K562 (cell line): ENCODE measurements around the gene GCKR. TPM values are rescaled to one million over a fixed set of nuclear protein-coding genes. Genes with fewer than 3 reads are reported as not detected.

Experiments
- ATAC-seq: fragments of 200-7000 bp; cut with Tn5 transposase; 3 replicates; pipeline ENCODE4 v1.9.1; 2020; ENCODE audit warnings: moderate library complexity
- BruUV-seq: library from RNA; stranded (reverse); fragments of 400-500 nt; replicated peaks from 2 replicates; lab custom pipeline; 2021; lab: Mats Ljungman, UMichigan
- CTCF ChIA-PET: fragments of 300-600 bp; formaldehyde crosslinking; extraction: SDS; loops from one replicate; lab custom pipeline; 2021; ENCODE audit warnings: low intra/inter-chr PET ratio; lab: Yijun Ruan, JAX
- POLR2A ChIA-PET: fragments of 300-600, 350-650 bp; sonication (Branson Sonifier 250); formaldehyde crosslinking; extraction: SDS; loops from one replicate; lab custom pipeline; 2021; ENCODE audit warnings: antibody characterized with exemption, inconsistent platforms; lab: Yijun Ruan, JAX
- DNase-seq, 4 experiments: peaks; one replicate each; pipeline versions ENCODE4 v3.0.0 to v3.0.0-alpha.2; 2011 to 2018; ENCODE audit warnings: low spot score in 3 of 4, mixed read lengths in 3 of 4; ENCODE audit errors: extremely low read depth in 1 of 4
- FAIRE-seq: peaks from 2 replicates; lab custom pipeline; 2011; peaks lifted over from hg19 to GRCh38; lab: Jason Lieb, UNC
- H2AFZ ChIP-seq: 2 replicates; pipeline ENCODE4 v1.6.0; 2011; ENCODE audit warnings: low read depth, low read length, control low read depth, inconsistent platforms
- H3K27ac ChIP-seq: fragments of 200-600 bp; 3 replicates; pipeline ENCODE4 v1.8.0; 2011; ENCODE audit warnings: low read depth, mild to moderate bottlenecking, control low read depth, inconsistent platforms, low read length, moderate library complexity, mixed read lengths; ENCODE audit errors: extremely low read depth
- H3K27me3 ChIP-seq, 2 experiments: fragments of 300-600 bp in 1 of 2; 2 replicates in 1 of 2; 3 replicates in 1 of 2; pipeline versions ENCODE4 v1.6.0 to v1.8.0; 2011; ENCODE audit warnings: inconsistent platforms in 2 of 2, low read length in 2 of 2, mild to moderate bottlenecking in 1 of 2, mixed read lengths in 1 of 2, moderate library complexity in 1 of 2; ENCODE audit not compliant: control insufficient read depth in 2 of 2, insufficient read depth in 2 of 2
- H3K36me3 ChIP-seq: fragments of 300-600 bp; 3 replicates; pipeline ENCODE4 v1.8.0; 2011; ENCODE audit warnings: mild to moderate bottlenecking, low read length, inconsistent platforms; ENCODE audit not compliant: control insufficient read depth, insufficient read depth
- H3K4me1 ChIP-seq, 2 experiments: fragments of 200-600 bp in 1 of 2; replicated peaks in 1 of 2; 2 replicates in 1 of 2; 3 replicates in 1 of 2; pipeline versions ENCODE4 v1.5.1 to v1.8.0; 2011; ENCODE audit warnings: inconsistent platforms in 2 of 2, low read length in 2 of 2, mild to moderate bottlenecking in 1 of 2, mixed read lengths in 1 of 2, moderate library complexity in 1 of 2; ENCODE audit not compliant: control insufficient read depth in 2 of 2, insufficient read depth in 2 of 2
- H3K4me2 ChIP-seq: 2 replicates; pipeline ENCODE4 v1.6.1; 2011; ENCODE audit warnings: low read length, control low read depth, inconsistent platforms, mixed read lengths; ENCODE audit not compliant: insufficient read depth
- H3K4me3 ChIP-seq: fragments of 200-600 bp; sonication (generic), shearing (Covaris generic); 2 replicates; pipeline ENCODE4 v1.5.1; 2016; ENCODE audit warnings: control low read depth, inconsistent platforms
- H3K79me2 ChIP-seq: fragments of 200-600 bp; 3 replicates; pipeline ENCODE4 v1.8.0; 2011; ENCODE audit warnings: low read length, inconsistent platforms; ENCODE audit not compliant: control insufficient read depth, insufficient read depth
- H3K9ac ChIP-seq, 2 experiments: 2 replicates each; pipeline versions ENCODE4 v1.6.0 to v1.6.1; 2011; ENCODE audit warnings: low read depth in 2 of 2, low read length in 2 of 2, control low read depth in 1 of 2, inconsistent platforms in 1 of 2, mild to moderate bottlenecking in 1 of 2, mixed read lengths in 1 of 2; ENCODE audit not compliant: insufficient read depth in 1 of 2
- H3K9me1 ChIP-seq: one replicate; pipeline ENCODE4 v1.6.0; 2011; ENCODE audit warnings: inconsistent platforms, mild to moderate bottlenecking, low read length, moderate library complexity; ENCODE audit not compliant: control insufficient read depth, insufficient read depth
- H3K9me3 ChIP-seq: replicated peaks from 2 replicates; pipeline ENCODE4 v1.5.1; 2011; ENCODE audit warnings: low read depth, low read length, inconsistent platforms; ENCODE audit not compliant: control insufficient read depth, insufficient read depth
- H4K20me1 ChIP-seq: replicated peaks from 2 replicates; pipeline ENCODE4 v1.6.1; 2011; ENCODE audit warnings: low read length, inconsistent platforms, mixed read lengths; ENCODE audit not compliant: control insufficient read depth, insufficient read depth
- NFE2L1 ChIP-seq: fragments of 450-650 bp; IDR thresholded peaks from 2 replicates; pipeline ENCODE4 v1.6.1; 2016; ENCODE audit warnings: missing genetic modification characterization, low read depth, mild to moderate bottlenecking, missing compliant biosample characterization, moderate library complexity, borderline replicate concordance
- NRF1 ChIP-seq, 2 experiments: fragments of 450-650 bp; IDR thresholded peaks in 1 of 2; conservative IDR thresholded peaks in 1 of 2; 2 replicates each; pipeline ENCODE4 v1.6.1; 2014; ENCODE audit warnings: mild to moderate bottlenecking in 2 of 2
- STAT6 ChIP-seq: sonication (generic); formaldehyde crosslinking; IDR thresholded peaks from 2 replicates; pipeline ENCODE4 v1.8.1; 2023; ENCODE audit warnings: mild to moderate bottlenecking, missing genetic modification reagents
- ZNF134 ChIP-seq: fragments of 250-450 bp; sonication (Bioruptor Pico); conservative IDR thresholded peaks from 2 replicates; pipeline ENCODE4 v1.4.0; 2020
- ZNF717 ChIP-seq: fragments of 250-450 bp; sonication (Bioruptor Pico); IDR thresholded peaks from 2 replicates; pipeline ENCODE4 v1.5.0; 2021
- WGBS: fragments of 100-300 bp; shearing (Covaris generic); methylation state at CpG from one replicate; pipeline ENCODE4 v1.1.6; 2016; ENCODE audit warnings: low coverage, mixed read lengths; ENCODE audit not compliant: insufficient coverage; ENCODE audit errors: missing lambda C conversion rate; 5-methylcytosine and 5-hydroxymethylcytosine counted together
- in situ Hi-C: fragments of 300-500 bp; cut with MboI; formaldehyde crosslinking; loops from 4 replicates; pipeline ENCODE4 v1.15.0; 2018; ENCODE audit warnings: inconsistent platforms, mixed read lengths
- intact Hi-C: fragments of 100-400 bp; cut with micrococcal nuclease; formaldehyde crosslinking; loops from 2 replicates; pipeline ENCODE4 v1.14.2; 2022
- polyA plus RNA-seq, 8 experiments: library from polyadenylated mRNA; depleted of rRNA in 4 of 8; stranded (reverse) in 5 of 8; unstranded in 3 of 8; fragments of >200 nt; fragmentation: Nextera tagmentation in 2 of 8; fragmentation: Illumina TruSeq in 1 of 8; extraction: Ambion mirVana in 2 of 8; extraction: Trizol in 1 of 8; gene quantifications; 2 replicates each; pipeline versions ENCODE4 v1.2.1 to v1.2.3, GENCODE V29; 2011 to 2014; ENCODE audit warnings: inconsistent platforms in 1 of 8, missing spikeins in 1 of 8
- total RNA-seq, 7 experiments: library from RNA; depleted of rRNA in 6 of 7; stranded (reverse); fragments of >200 nt in 6 of 7; fragmentation: Illumina TruSeq in 2 of 7; extraction: Trizol in 2 of 7; gene quantifications; 2 replicates each; pipeline versions ENCODE4 v1.2.1 to v1.2.3, GENCODE V29; 2011 to 2021; ENCODE audit warnings: low replicate concordance in 1 of 7

The GCKR gene
- total and polyA plus RNA-seq, 9 of the 15 experiments (the other 6 are each of a cell fraction or from before 2014, with no cell fraction given), result 0.28 to 0.79 (median 0.50) TPM; not detected in 1

DNA sequence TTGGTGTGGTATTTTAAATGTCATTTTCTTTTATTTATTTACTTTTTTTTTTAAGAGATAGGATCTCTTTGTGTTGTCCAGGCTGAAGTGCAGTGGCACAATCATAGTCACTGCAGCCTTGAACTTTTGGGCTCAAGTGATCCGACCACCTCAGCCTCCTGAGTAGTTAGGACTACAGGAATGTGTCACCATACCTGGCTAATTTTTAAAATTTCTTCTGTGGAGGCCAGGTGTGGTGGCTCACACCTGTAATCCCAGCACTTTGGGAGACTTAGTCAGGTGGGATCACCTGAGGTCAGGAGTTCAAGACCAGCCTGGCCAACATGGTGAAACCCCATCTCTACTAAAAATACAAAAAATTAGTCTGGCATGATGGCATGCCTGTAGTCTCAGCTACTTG lies 52.7 kb downstream of the GCKR start (continued):
- TF ChIP-seq STAT6 (no peak), ZNF717 (CRISPR knock-in tag) (no peak), NRF1 (conservative IDR thresholded peaks at IDR 0.05 in 1 of 2, IDR thresholded peaks at IDR 0.05 in 1 of 2) (no peak)

DNA sequence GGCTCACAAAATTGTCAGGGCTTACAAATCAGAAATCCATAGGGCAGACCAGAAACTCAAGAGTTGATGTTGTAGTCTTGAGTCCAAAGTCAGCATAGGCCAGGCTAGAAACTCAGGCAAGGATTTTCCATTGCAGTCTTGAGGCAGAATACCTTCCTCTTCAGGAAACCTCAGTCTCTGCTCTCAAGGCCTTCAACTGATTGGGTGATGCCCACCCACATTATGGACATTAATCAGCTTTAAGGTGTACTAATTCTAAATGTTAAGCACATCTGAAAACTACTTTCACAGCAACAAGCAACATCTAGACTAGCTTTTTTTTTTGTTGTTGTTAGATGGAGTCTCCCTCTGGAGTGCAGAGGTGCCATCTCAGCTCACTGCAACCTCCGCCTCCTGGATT lies 54.9 kb downstream of the GCKR start:
- H3K9me1 ChIP-seq, result no peaks in the 10 kb centered on the region
- FAIRE-seq, result no peak
- POLR2A ChIA-PET, result interaction anchor here (0.6 to 2.9 kb wide), 3 partner anchors 14 to 123 kb away, joined by 3 to 11 read pairs (median 3); partner anchors contain the start of gene NRBP1

More for the DNA sequence above, 54.9 kb downstream of the GCKR start:
- Histone ChIP-seq H3K79me2 (no peaks in the 10 kb centered on the region), H3K9me3 (no peaks in the 10 kb centered on the region), H3K4me3 (no peak overlapping the region), H3K4me2 (no peak overlapping the region), H3K27ac (no peak overlapping the region)
- CTCF ChIA-PET, result no interaction called here
- no peak for ATAC-seq
- DNase-seq, result no peak
- no TSS peak for BruUV-seq
- in situ Hi-C loops, result no loop called here
- no peak for TF ChIP-seq NFE2L1 (tag)
- TF ChIP-seq ZNF134 (CRISPR knock-in tag), result peak; percentile 95
- TF ChIP-seq, all 486 proteins: peak for 1
- Histone ChIP-seq H3K27me3 (no peaks in the 10 kb centered on the region), H3K9ac (no peak overlapping the region), H3K4me1 (no peaks in the 10 kb centered on the region), H4K20me1 (no peaks in the 10 kb centered on the region), H3K36me3 (no peaks in the 10 kb centered on the region), H2AFZ (no peak overlapping the region)
- intact Hi-C loops, result no loop called here
- 89% methylated on average over 1 of the region's 1 CpG for WGBS
